HG03135 (cell line): Measurements from ENCODE around the gene BDNF.

ENCODE experiments used
- ATAC-seq: cut with Tn5 transposase; IDR thresholded peaks from one replicate; pipeline ENCODE4 v1.9.1; 2021; ENCODE audit warnings: mild to moderate bottlenecking, moderate library complexity; ENCODE audit not compliant: unreplicated experiment

The BDNF gene

GRCh38 chr11:27707676-27708075, 7.4 kb upstream of the BDNF start:
- no peak for ATAC-seq

- ATAC-seq = peak; percentile 76
Measured at GRCh38 chr11:27705873-27706820, 5.9 kb upstream of the BDNF start.

GRCh38 chr11:27703481-27703880, 3.2 kb upstream of the BDNF start:
- ATAC-seq = no peak

GRCh38 chr11:27702811-27703210, 2.6 kb upstream of the BDNF start:
- no peak for ATAC-seq

GRCh38 chr11:27701355-27702105, 1.3 kb upstream of the BDNF start:
- ATAC-seq = no peak

- ATAC-seq = no peak
Measured at GRCh38 chr11:27699926-27700350, 317 bp downstream of the BDNF start.

- ATAC-seq = no peak
Measured at GRCh38 chr11:27699242-27699925, 871 bp downstream of the BDNF start.

- ATAC-seq = peak; percentile 62
Measured at GRCh38 chr11:27698872-27699241, 1.4 kb downstream of the BDNF start.

GRCh38 chr11:27697679-27698275, 2.5 kb downstream of the BDNF start:
- no peak for ATAC-seq

GRCh38 chr11:27696961-27697360, 3.3 kb downstream of the BDNF start:
- no peak for ATAC-seq

- no peak for ATAC-seq
Measured at GRCh38 chr11:27696115-27696514, 4.1 kb downstream of the BDNF start.

GRCh38 chr11:27694992-27695391, 5.3 kb downstream of the BDNF start:
- no peak for ATAC-seq

- ATAC-seq = no peak
Measured at GRCh38 chr11:27693398-27693797, 6.9 kb downstream of the BDNF start.

- no peak for ATAC-seq
Measured at GRCh38 chr11:27692781-27693180, 7.5 kb downstream of the BDNF start.

- ATAC-seq = no peak
Measured at GRCh38 chr11:27688076-27688475, 12.2 kb downstream of the BDNF start.

- no peak for ATAC-seq
Measured at GRCh38 chr11:27681664-27682063, 18.6 kb downstream of the BDNF start.

GRCh38 chr11:27679136-27680015, 20.9 kb downstream of the BDNF start:
- no peak for ATAC-seq

GRCh38 chr11:27678242-27678641, 22.0 kb downstream of the BDNF start:
- ATAC-seq = no peak

GRCh38 chr11:27677108-27677507, 23.1 kb downstream of the BDNF start:
- no peak for ATAC-seq
